K562 (cell line): ENCODE measurements around the gene VTI1B. TPM values are rescaled to one million over a fixed set of nuclear protein-coding genes. Genes with fewer than 3 reads are reported as not detected.
"Not testable (repeated sequence)": the region's sequence is repeated elsewhere in the genome, so short reads cannot be mapped to it uniquely, and the experiment has no call there.

ENCODE experiments used
- ATAC-seq: fragments of 200-7000 bp; cut with Tn5 transposase; 3 replicates; pipeline ENCODE4 v1.9.1; 2020; ENCODE audit warnings: moderate library complexity
- BruUV-seq: library from RNA; stranded (reverse); fragments of 400-500 nt; replicated peaks from 2 replicates; lab custom pipeline; 2021; lab: Mats Ljungman, UMichigan
- CTCF ChIA-PET: fragments of 300-600 bp; formaldehyde crosslinking; extraction: SDS; loops from one replicate; lab custom pipeline; 2021; ENCODE audit warnings: low intra/inter-chr PET ratio; lab: Yijun Ruan, JAX
- POLR2A ChIA-PET: fragments of 300-600, 350-650 bp; sonication (Branson Sonifier 250); formaldehyde crosslinking; extraction: SDS; loops from one replicate; lab custom pipeline; 2021; ENCODE audit warnings: antibody characterized with exemption, inconsistent platforms; lab: Yijun Ruan, JAX
- DNase-seq, 4 experiments: peaks; one replicate each; pipeline versions ENCODE4 v3.0.0 to v3.0.0-alpha.2; 2011 to 2018; ENCODE audit warnings: low spot score in 3 of 4, mixed read lengths in 3 of 4; ENCODE audit errors: extremely low read depth in 1 of 4
- FAIRE-seq: peaks from 2 replicates; lab custom pipeline; 2011; peaks lifted over from hg19 to GRCh38; lab: Jason Lieb, UNC
- H2AFZ ChIP-seq: 2 replicates; pipeline ENCODE4 v1.6.0; 2011; ENCODE audit warnings: low read depth, low read length, control low read depth, inconsistent platforms
- H3K27ac ChIP-seq: fragments of 200-600 bp; 3 replicates; pipeline ENCODE4 v1.8.0; 2011; ENCODE audit warnings: low read depth, mild to moderate bottlenecking, control low read depth, inconsistent platforms, low read length, moderate library complexity, mixed read lengths; ENCODE audit errors: extremely low read depth
- H3K27me3 ChIP-seq, 2 experiments: fragments of 300-600 bp in 1 of 2; 2 replicates in 1 of 2; 3 replicates in 1 of 2; pipeline versions ENCODE4 v1.6.0 to v1.8.0; 2011; ENCODE audit warnings: inconsistent platforms in 2 of 2, low read length in 2 of 2, mild to moderate bottlenecking in 1 of 2, mixed read lengths in 1 of 2, moderate library complexity in 1 of 2; ENCODE audit not compliant: control insufficient read depth in 2 of 2, insufficient read depth in 2 of 2
- H3K36me3 ChIP-seq: fragments of 300-600 bp; 3 replicates; pipeline ENCODE4 v1.8.0; 2011; ENCODE audit warnings: mild to moderate bottlenecking, low read length, inconsistent platforms; ENCODE audit not compliant: control insufficient read depth, insufficient read depth
- H3K4me1 ChIP-seq, 2 experiments: fragments of 200-600 bp in 1 of 2; replicated peaks in 1 of 2; 2 replicates in 1 of 2; 3 replicates in 1 of 2; pipeline versions ENCODE4 v1.5.1 to v1.8.0; 2011; ENCODE audit warnings: inconsistent platforms in 2 of 2, low read length in 2 of 2, mild to moderate bottlenecking in 1 of 2, mixed read lengths in 1 of 2, moderate library complexity in 1 of 2; ENCODE audit not compliant: control insufficient read depth in 2 of 2, insufficient read depth in 2 of 2
- H3K4me2 ChIP-seq: 2 replicates; pipeline ENCODE4 v1.6.1; 2011; ENCODE audit warnings: low read length, control low read depth, inconsistent platforms, mixed read lengths; ENCODE audit not compliant: insufficient read depth
- H3K4me3 ChIP-seq: fragments of 200-600 bp; sonication (generic), shearing (Covaris generic); 2 replicates; pipeline ENCODE4 v1.5.1; 2016; ENCODE audit warnings: control low read depth, inconsistent platforms
- H3K79me2 ChIP-seq: fragments of 200-600 bp; 3 replicates; pipeline ENCODE4 v1.8.0; 2011; ENCODE audit warnings: low read length, inconsistent platforms; ENCODE audit not compliant: control insufficient read depth, insufficient read depth
- H3K9ac ChIP-seq, 2 experiments: 2 replicates each; pipeline versions ENCODE4 v1.6.0 to v1.6.1; 2011; ENCODE audit warnings: low read depth in 2 of 2, low read length in 2 of 2, control low read depth in 1 of 2, inconsistent platforms in 1 of 2, mild to moderate bottlenecking in 1 of 2, mixed read lengths in 1 of 2; ENCODE audit not compliant: insufficient read depth in 1 of 2
- H3K9me1 ChIP-seq: one replicate; pipeline ENCODE4 v1.6.0; 2011; ENCODE audit warnings: inconsistent platforms, mild to moderate bottlenecking, low read length, moderate library complexity; ENCODE audit not compliant: control insufficient read depth, insufficient read depth
- H3K9me3 ChIP-seq: replicated peaks from 2 replicates; pipeline ENCODE4 v1.5.1; 2011; ENCODE audit warnings: low read depth, low read length, inconsistent platforms; ENCODE audit not compliant: control insufficient read depth, insufficient read depth
- H4K20me1 ChIP-seq: replicated peaks from 2 replicates; pipeline ENCODE4 v1.6.1; 2011; ENCODE audit warnings: low read length, inconsistent platforms, mixed read lengths; ENCODE audit not compliant: control insufficient read depth, insufficient read depth
- BCOR ChIP-seq: fragments of 450-650 bp; IDR thresholded peaks from 2 replicates; pipeline ENCODE4 v1.6.1; 2016
- BHLHE40 ChIP-seq: IDR thresholded peaks from 2 replicates; pipeline ENCODE4 v1.6.1; 2011; ENCODE audit warnings: low read length, improper control_type of control experiment
- CC2D1A ChIP-seq: fragments of 450-650 bp; IDR thresholded peaks from 2 replicates; pipeline ENCODE4 v1.6.1; 2017; ENCODE audit warnings: mild to moderate bottlenecking
- FOXA3 ChIP-seq, 2 experiments: fragments of 450-650 bp in 1 of 2; sonication (generic) in 1 of 2; formaldehyde crosslinking; IDR thresholded peaks in 1 of 2; conservative IDR thresholded peaks in 1 of 2; 2 replicates each; pipeline versions ENCODE4 v1.4.0 to v1.8.0; 2020 to 2022; ENCODE audit warnings: mild to moderate bottlenecking in 2 of 2, missing genetic modification reagents in 1 of 2
- RUNX1 ChIP-seq: sonication (generic); IDR thresholded peaks from 2 replicates; pipeline ENCODE4 v1.6.1; 2016; ENCODE audit warnings: antibody characterized with exemption, low read depth
- TFAM ChIP-seq: fragments of 250-450 bp; sonication (Bioruptor Pico); conservative IDR thresholded peaks from 2 replicates; pipeline ENCODE4 v1.5.0; 2021; ENCODE audit warnings: mild to moderate bottlenecking, moderate library complexity
- THRAP3 ChIP-seq: fragments of 450-650 bp; IDR thresholded peaks from 2 replicates; pipeline ENCODE4 v1.6.1; 2016; ENCODE audit warnings: mild to moderate bottlenecking, inconsistent platforms, borderline replicate concordance
- TRIM24 ChIP-seq, 2 experiments: fragments of 450-650 bp; IDR thresholded peaks; 2 replicates each; pipeline ENCODE4 v1.6.1; 2016
- ZNF507 ChIP-seq: conservative IDR thresholded peaks from 2 replicates; pipeline ENCODE4 v1.6.1; 2017; ENCODE audit warnings: missing genetic modification characterization, missing compliant biosample characterization
- WGBS: fragments of 100-300 bp; shearing (Covaris generic); methylation state at CpG from one replicate; pipeline ENCODE4 v1.1.6; 2016; ENCODE audit warnings: low coverage, mixed read lengths; ENCODE audit not compliant: insufficient coverage; ENCODE audit errors: missing lambda C conversion rate; 5-methylcytosine and 5-hydroxymethylcytosine counted together
- in situ Hi-C: fragments of 300-500 bp; cut with MboI; formaldehyde crosslinking; loops from 4 replicates; pipeline ENCODE4 v1.15.0; 2018; ENCODE audit warnings: inconsistent platforms, mixed read lengths
- intact Hi-C: fragments of 100-400 bp; cut with micrococcal nuclease; formaldehyde crosslinking; loops from 2 replicates; pipeline ENCODE4 v1.14.2; 2022
- polyA plus RNA-seq, 8 experiments: library from polyadenylated mRNA; depleted of rRNA in 4 of 8; stranded (reverse) in 5 of 8; unstranded in 3 of 8; fragments of >200 nt; fragmentation: Nextera tagmentation in 2 of 8; fragmentation: Illumina TruSeq in 1 of 8; extraction: Ambion mirVana in 2 of 8; extraction: Trizol in 1 of 8; gene quantifications; 2 replicates each; pipeline versions ENCODE4 v1.2.1 to v1.2.3, GENCODE V29; 2011 to 2014; ENCODE audit warnings: inconsistent platforms in 1 of 8, missing spikeins in 1 of 8
- total RNA-seq, 7 experiments: library from RNA; depleted of rRNA in 6 of 7; stranded (reverse); fragments of >200 nt in 6 of 7; fragmentation: Illumina TruSeq in 2 of 7; extraction: Trizol in 2 of 7; gene quantifications; 2 replicates each; pipeline versions ENCODE4 v1.2.1 to v1.2.3, GENCODE V29; 2011 to 2021; ENCODE audit warnings: low replicate concordance in 1 of 7
- TF ChIP-seq, protein P1 (sequence below): fragments of 450-650 bp; IDR thresholded peaks from 2 replicates; pipeline ENCODE4 v1.6.1; 2016; ENCODE audit warnings: borderline replicate concordance
- TF ChIP-seq, protein P2 (sequence below): fragments of 250-450 bp; sonication (Bioruptor Pico); IDR thresholded peaks from 2 replicates; pipeline ENCODE4 v1.8.0; 2022; ENCODE audit warnings: inconsistent platforms

VTI1B gene
- total and polyA plus RNA-seq, 9 of the 15 experiments (the other 6 are each of a cell fraction or from before 2014, with no cell fraction given): 7.8 to 69.8 (median 50.1) TPM

DNA sequence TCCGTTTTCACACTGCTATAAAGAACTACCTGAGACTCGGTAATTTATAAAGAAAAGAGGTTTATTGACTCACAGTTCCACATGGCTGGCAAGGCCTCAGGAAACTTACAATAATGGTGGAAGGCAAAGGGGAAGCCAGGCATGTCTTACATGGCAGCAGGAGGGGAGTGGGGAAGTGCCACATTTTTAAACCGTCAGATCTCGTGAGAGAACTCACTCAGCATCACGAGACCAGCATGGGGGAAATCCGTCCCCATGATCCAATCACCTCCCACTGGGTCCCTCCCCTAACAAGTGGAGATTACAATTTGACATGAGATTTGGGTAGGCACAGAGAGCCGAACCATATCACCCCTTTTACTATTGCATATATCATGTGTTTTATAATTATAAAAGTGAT, 72.4 kb downstream of the VTI1B start:
- no peaks in the 10 kb centered on the region for H3K27me3 ChIP-seq
- no peaks in the 10 kb centered on the region for H3K9me1 ChIP-seq
- no peak overlapping the region for H3K9ac ChIP-seq
- peaks cover 23% of the 10 kb centered on the region for H3K79me2 ChIP-seq
- DNase-seq: no peak
- 0 out of 2 replicates have a peak, but pooled peaks cover 5% of the 10 kb centered on the region for H3K9me3 ChIP-seq
- ATAC-seq: no peak
- H4K20me1 ChIP-seq: no peaks in the 10 kb centered on the region
- H3K4me2 ChIP-seq: no peak overlapping the region
- no peak overlapping the region for H2AFZ ChIP-seq
- peaks cover 3% of the 10 kb centered on the region; the same call in 1 of the 3 replicates for H3K36me3 ChIP-seq
- in situ Hi-C loops (no loop called here), intact Hi-C loops (no loop called here)
- ChIA-PET POLR2A (no interaction called here), CTCF (no interaction called here)
- H3K4me3 ChIP-seq: no peak overlapping the region
- H3K4me1 ChIP-seq: peaks cover 6 to 11% of the 10 kb centered on the region in 2 experiments; a peak in 4 of 5 replicates
- no peak for TF ChIP-seq CC2D1A
- TF ChIP-seq RUNX1: no peak
- no peak for TF ChIP-seq BHLHE40
- TF ChIP-seq TFAM (CRISPR knock-in tag): no peak
- TF ChIP-seq FOXA3 (CRISPR knock-in tag; conservative IDR thresholded peaks at IDR 0.05 in 1 of 2, IDR thresholded peaks at IDR 0.05 in 1 of 2): no peak
- no peak for TF ChIP-seq ZNF507
- no peak for FAIRE-seq
- no TSS peak for BruUV-seq
- whole genome bisulfite sequencing: 73% methylated on average over 7 of the region's 7 CpGs
- no peak overlapping the region for H3K27ac ChIP-seq

DNA sequence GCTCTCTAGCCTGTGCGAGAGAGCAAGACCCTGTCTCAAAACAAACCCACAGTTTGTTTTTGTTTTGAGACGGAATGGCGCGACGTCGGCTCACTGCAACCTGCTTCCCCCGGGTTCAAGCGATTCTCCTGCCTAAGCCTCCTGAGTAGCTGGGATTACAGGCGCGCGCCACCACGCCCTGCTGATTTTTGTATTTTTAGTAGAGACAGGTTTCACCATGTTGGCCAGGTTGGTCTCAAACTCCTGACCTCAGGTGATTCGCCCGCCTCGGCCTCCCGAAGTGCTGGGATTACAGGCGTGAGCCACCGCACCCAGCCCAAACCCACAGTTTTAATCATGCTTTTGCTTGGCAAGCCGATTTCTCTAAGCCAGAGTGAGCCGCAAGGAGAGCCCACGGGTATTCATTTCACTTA, 73.9 kb downstream of the VTI1B start:
- H3K4me3 ChIP-seq: peak overlapping the region; percentile 93
- CTCF ChIA-PET, in situ Hi-C loops, H3K9me1 ChIP-seq, H3K27me3 ChIP-seq, BruUV-seq, H3K9me3 ChIP-seq, DNase-seq, FAIRE-seq, ATAC-seq, intact Hi-C loops, H4K20me1 ChIP-seq: not testable (repeated sequence)
- peak overlapping the region in 1 of 2 experiments; percentile 68; a peak in 1 of 4 replicates for H3K9ac ChIP-seq
- peak overlapping the region; percentile 95 for H2AFZ ChIP-seq
- peaks cover 11% of the 10 kb centered on the region; the same call in 1 of the 3 replicates for H3K36me3 ChIP-seq
- H3K4me1 ChIP-seq: peaks cover 11 to 12% of the 10 kb centered on the region in 2 experiments; a peak in 4 of 5 replicates
- peak overlapping the region; percentile 57 for H3K4me2 ChIP-seq
- POLR2A ChIA-PET: interaction anchor here (0.6 to 2.0 kb wide), 7 partner anchors 8 to 87 kb away, joined by 3 to 10 read pairs (median 3); no protein-coding TSS in a partner anchor
- H3K79me2 ChIP-seq: peaks cover 34% of the 10 kb centered on the region
- TF ChIP-seq, protein P1, sequence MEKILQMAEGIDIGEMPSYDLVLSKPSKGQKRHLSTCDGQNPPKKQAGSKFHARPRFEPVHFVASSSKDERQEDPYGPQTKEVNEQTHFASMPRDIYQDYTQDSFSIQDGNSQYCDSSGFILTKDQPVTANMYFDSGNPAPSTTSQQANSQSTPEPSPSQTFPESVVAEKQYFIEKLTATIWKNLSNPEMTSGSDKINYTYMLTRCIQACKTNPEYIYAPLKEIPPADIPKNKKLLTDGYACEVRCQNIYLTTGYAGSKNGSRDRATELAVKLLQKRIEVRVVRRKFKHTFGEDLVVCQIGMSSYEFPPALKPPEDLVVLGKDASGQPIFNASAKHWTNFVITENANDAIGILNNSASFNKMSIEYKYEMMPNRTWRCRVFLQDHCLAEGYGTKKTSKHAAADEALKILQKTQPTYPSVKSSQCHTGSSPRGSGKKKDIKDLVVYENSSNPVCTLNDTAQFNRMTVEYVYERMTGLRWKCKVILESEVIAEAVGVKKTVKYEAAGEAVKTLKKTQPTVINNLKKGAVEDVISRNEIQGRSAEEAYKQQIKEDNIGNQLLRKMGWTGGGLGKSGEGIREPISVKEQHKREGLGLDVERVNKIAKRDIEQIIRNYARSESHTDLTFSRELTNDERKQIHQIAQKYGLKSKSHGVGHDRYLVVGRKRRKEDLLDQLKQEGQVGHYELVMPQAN: 0 out of 2 replicates have a peak, but pooled peaks have one; percentile 34
- TF ChIP-seq BCOR: peak; percentile 32; the same call in 1 of the 2 replicates
- TF ChIP-seq, protein P2, sequence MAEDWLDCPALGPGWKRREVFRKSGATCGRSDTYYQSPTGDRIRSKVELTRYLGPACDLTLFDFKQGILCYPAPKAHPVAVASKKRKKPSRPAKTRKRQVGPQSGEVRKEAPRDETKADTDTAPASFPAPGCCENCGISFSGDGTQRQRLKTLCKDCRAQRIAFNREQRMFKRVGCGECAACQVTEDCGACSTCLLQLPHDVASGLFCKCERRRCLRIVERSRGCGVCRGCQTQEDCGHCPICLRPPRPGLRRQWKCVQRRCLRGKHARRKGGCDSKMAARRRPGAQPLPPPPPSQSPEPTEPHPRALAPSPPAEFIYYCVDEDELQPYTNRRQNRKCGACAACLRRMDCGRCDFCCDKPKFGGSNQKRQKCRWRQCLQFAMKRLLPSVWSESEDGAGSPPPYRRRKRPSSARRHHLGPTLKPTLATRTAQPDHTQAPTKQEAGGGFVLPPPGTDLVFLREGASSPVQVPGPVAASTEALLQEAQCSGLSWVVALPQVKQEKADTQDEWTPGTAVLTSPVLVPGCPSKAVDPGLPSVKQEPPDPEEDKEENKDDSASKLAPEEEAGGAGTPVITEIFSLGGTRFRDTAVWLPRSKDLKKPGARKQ (CRISPR knock-in tag): 0 out of 2 replicates have a peak, but pooled peaks have one; percentile 60
- 0 out of 4 replicates have a peak, but pooled peaks of 1 of the 2 experiments have one; percentile 23 for TF ChIP-seq TRIM24 (IDR thresholded peaks at IDR 0.05)
- 0 out of 2 replicates have a peak, but pooled peaks have one; percentile 52 for TF ChIP-seq THRAP3
- peak overlapping the region; percentile 87 for H3K27ac ChIP-seq
- 93% methylated on average over 9 of the region's 21 CpGs for WGBS
